ENCODE measurements around the gene NLGN3.

NLGN3 gene

GRCh38 chrX:71144651-71145050, at the start of gene NLGN3:
TSS of gene NLGN3 (plus strand) at chrX:71144841. CDS start at chrX:71147750, 2,909 bp downstream.
- ATAC-seq, result no peak

- ATAC-seq, result no peak
Measured at GRCh38 chrX:71095033-71095432, 49.6 kb upstream of the NLGN3 start.

GRCh38 chrX:71095555-71095980, 49.1 kb upstream of the NLGN3 start, which contains the start of gene FOXO4:
TSS of gene FOXO4 (plus strand) at chrX:71095851. CDS start at chrX:71096529, 678 bp downstream.
- ATAC-seq, result peak; percentile 91 to 93

- ATAC-seq, result peak; percentile 7 to 30
Measured at GRCh38 chrX:71095981-71096759, 48.5 kb upstream of the NLGN3 start.

- ATAC-seq, result no peak
Measured at GRCh38 chrX:71096760-71097032, 47.9 kb upstream of the NLGN3 start.

GRCh38 chrX:71098302-71098701, 46.3 kb upstream of the NLGN3 start:
- ATAC-seq, result peak; percentile 53 to 54

- ATAC-seq, result no peak
Measured at GRCh38 chrX:71098951-71099506, 45.6 kb upstream of the NLGN3 start.

- ATAC-seq, result no peak
Measured at GRCh38 chrX:71099736-71100135, 44.9 kb upstream of the NLGN3 start.

- no peak for ATAC-seq
Measured at GRCh38 chrX:71100581-71101505, 43.8 kb upstream of the NLGN3 start.

GRCh38 chrX:71102292-71102691, 42.3 kb upstream of the NLGN3 start:
- ATAC-seq, result no peak

GRCh38 chrX:71103110-71103983, 41.3 kb upstream of the NLGN3 start:
- peak; percentile 29 to 33 for ATAC-seq

- ATAC-seq, result no peak
Measured at GRCh38 chrX:71105628-71106027, 39.0 kb upstream of the NLGN3 start.

- ATAC-seq, result peak in 1 of 2 donors; percentile 46
Measured at GRCh38 chrX:71106427-71106826, 38.2 kb upstream of the NLGN3 start, which contains the start of gene CXorf65. TSS of gene CXorf65 (minus strand) at chrX:71106740. CDS start at chrX:71106556, 184 bp downstream.

- ATAC-seq, result no peak
Measured at GRCh38 chrX:71107245-71107644, 37.4 kb upstream of the NLGN3 start.

GRCh38 chrX:71107762-71108360, 36.8 kb upstream of the NLGN3 start:
- no peak for ATAC-seq

- no peak for ATAC-seq
Measured at GRCh38 chrX:71109051-71109450, 35.6 kb upstream of the NLGN3 start.

- peak; percentile 95 to 97 for ATAC-seq
Measured at GRCh38 chrX:71111141-71111843, 33.3 kb upstream of the NLGN3 start, which contains the start of gene IL2RG. TSS of gene IL2RG (minus strand) at chrX:71111577. CDS start at chrX:71111539, 38 bp downstream.

GRCh38 chrX:71111921-71112431, 32.7 kb upstream of the NLGN3 start:
- peak; percentile 19 to 36 for ATAC-seq

- no peak for ATAC-seq
Measured at GRCh38 chrX:71117358-71117757, 27.3 kb upstream of the NLGN3 start.
